Keratinocyte (primary cell): ENCODE measurements around the gene LMO7.
"Not testable (repeated sequence)": the region's sequence is repeated elsewhere in the genome, so short reads cannot be mapped to it uniquely, and the experiment has no call there.

Experiments used
- EZH2 ChIP-seq: IDR thresholded peaks from one replicate; pipeline ENCODE4 v1.6.1; 2012; ENCODE audit warnings: inconsistent platforms, mild to moderate bottlenecking, low read length, moderate library complexity
- TF ChIP-seq, protein P1 (sequence below), 3 experiments: IDR thresholded peaks in 1 of 3; conservative IDR thresholded peaks in 1 of 3; optimal IDR thresholded peaks in 1 of 3; 2 replicates in 2 of 3; 3 replicates in 1 of 3; pipeline versions ENCODE3 to v1.5.1; 2011; ENCODE audit warnings: low read length in 3 of 3, mild to moderate bottlenecking in 3 of 3, moderate library complexity in 2 of 3, control low read depth in 1 of 3, inconsistent platforms in 1 of 3; ENCODE audit not compliant: insufficient read depth in 2 of 3; ENCODE audit errors: extremely low read depth in 1 of 3

DNA sequence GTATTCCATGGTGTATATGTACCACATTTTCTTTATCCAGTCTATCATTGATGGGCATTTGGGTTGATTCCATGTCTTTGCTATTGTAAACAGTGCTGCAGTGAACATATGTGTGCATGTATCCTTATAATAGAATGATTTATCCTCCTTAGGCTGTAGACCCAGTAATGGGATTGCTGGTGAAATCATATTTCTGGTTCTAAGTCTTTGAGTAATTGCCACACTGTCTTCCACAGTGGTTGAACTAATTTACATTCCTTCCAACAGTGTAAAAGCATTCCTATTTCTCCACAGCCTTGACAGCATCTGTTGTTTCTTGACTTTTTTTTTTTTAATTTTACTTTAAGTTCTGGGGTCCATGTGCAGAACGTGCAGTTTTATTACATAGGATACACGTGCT is 44.1 kb downstream of the LMO7 start:
- TF ChIP-seq, protein P1, sequence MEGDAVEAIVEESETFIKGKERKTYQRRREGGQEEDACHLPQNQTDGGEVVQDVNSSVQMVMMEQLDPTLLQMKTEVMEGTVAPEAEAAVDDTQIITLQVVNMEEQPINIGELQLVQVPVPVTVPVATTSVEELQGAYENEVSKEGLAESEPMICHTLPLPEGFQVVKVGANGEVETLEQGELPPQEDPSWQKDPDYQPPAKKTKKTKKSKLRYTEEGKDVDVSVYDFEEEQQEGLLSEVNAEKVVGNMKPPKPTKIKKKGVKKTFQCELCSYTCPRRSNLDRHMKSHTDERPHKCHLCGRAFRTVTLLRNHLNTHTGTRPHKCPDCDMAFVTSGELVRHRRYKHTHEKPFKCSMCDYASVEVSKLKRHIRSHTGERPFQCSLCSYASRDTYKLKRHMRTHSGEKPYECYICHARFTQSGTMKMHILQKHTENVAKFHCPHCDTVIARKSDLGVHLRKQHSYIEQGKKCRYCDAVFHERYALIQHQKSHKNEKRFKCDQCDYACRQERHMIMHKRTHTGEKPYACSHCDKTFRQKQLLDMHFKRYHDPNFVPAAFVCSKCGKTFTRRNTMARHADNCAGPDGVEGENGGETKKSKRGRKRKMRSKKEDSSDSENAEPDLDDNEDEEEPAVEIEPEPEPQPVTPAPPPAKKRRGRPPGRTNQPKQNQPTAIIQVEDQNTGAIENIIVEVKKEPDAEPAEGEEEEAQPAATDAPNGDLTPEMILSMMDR (optimal IDR thresholded peaks at IDR 0.05 in 1 of 3, IDR thresholded peaks at IDR 0.05 in 1 of 3, conservative IDR thresholded peaks at IDR 0.05 in 1 of 3; ENCODE audit: extremely low read depth in 1 of 3, insufficient read depth in 2 of 3, low read length in 3 of 3) = not testable (repeated sequence)
- TF ChIP-seq EZH2 = not testable (repeated sequence)
